ENCODE data around the gene CCR3. TPM values are rescaled to one million over a fixed set of nuclear protein-coding genes. Genes with fewer than 3 reads are reported as not detected.
A peak's percentile ranks its signal among the peaks of the same experiment; 100 is the strongest.

CCR3 gene
- total and polyA plus RNA-seq, 5 donors, result not detected

- Histone ChIP-seq H3K4me1 (ENCODE audit: control insufficient read depth, insufficient read depth, low read length) (peaks cover 2% of the 10 kb centered on the region), H3K27me3 (ENCODE audit: control insufficient read depth, insufficient read depth) (no peaks in the 10 kb centered on the region), H3K9me3 (ENCODE audit: control insufficient read depth, low read length) (no peaks in the 10 kb centered on the region), H3K4me3 (ENCODE audit: low read length) (no peak overlapping the region), H3K27ac (ENCODE audit: low read length) (no peak overlapping the region)
- DNase-seq (no peak), ATAC-seq (no peak)
- 29% methylated on average over 2 of the region's 2 CpGs for whole genome bisulfite sequencing
- intact Hi-C loops (cut with DNase I), result no loop called here
Measured at GRCh38 chr3:46239952-46240351, 2.3 kb upstream of the CCR3 start.

GRCh38 chr3:46243560-46243959 is 1.3 kb downstream of the CCR3 start:
- no peak for DNase-seq
- no peaks in the 10 kb centered on the region for H3K9me3 ChIP-seq (ENCODE audit: control insufficient read depth, low read length)
- ATAC-seq, result no peak
- H3K27ac ChIP-seq (ENCODE audit: low read length), result no peak overlapping the region
- no peaks in the 10 kb centered on the region for H3K27me3 ChIP-seq (ENCODE audit: control insufficient read depth, insufficient read depth)
- intact Hi-C loops (cut with DNase I), result no loop called here
- H3K4me3 ChIP-seq (ENCODE audit: low read length), result no peak overlapping the region
- H3K4me1 ChIP-seq (ENCODE audit: control insufficient read depth, insufficient read depth, low read length), result peaks cover 2% of the 10 kb centered on the region
- WGBS, result 64% methylated on average over 2 of the region's 2 CpGs

- 67% methylated on average over 3 of the region's 3 CpGs for WGBS
- no peaks in the 10 kb centered on the region for H3K9me3 ChIP-seq (ENCODE audit: control insufficient read depth, low read length)
- H3K27me3 ChIP-seq (ENCODE audit: control insufficient read depth, insufficient read depth), result no peaks in the 10 kb centered on the region
- no peaks in the 10 kb centered on the region for H3K4me1 ChIP-seq (ENCODE audit: control insufficient read depth, insufficient read depth, low read length)
- ATAC-seq, result peak in 1 of 2 donors; percentile 24
- DNase-seq, result no peak
- intact Hi-C loops (cut with DNase I), result no loop called here
- H3K4me3 ChIP-seq (ENCODE audit: low read length), result no peak overlapping the region
- no peak overlapping the region for H3K27ac ChIP-seq (ENCODE audit: low read length)
Measured at GRCh38 chr3:46245146-46245545, 2.9 kb downstream of the CCR3 start.

GRCh38 chr3:46252980-46253379 is 10.7 kb downstream of the CCR3 start:
- H3K4me1 ChIP-seq (ENCODE audit: control insufficient read depth, insufficient read depth, low read length), result no peaks in the 10 kb centered on the region
- WGBS, result 30% methylated on average over 1 of the region's 1 CpG
- intact Hi-C loops (cut with DNase I), result no loop called here
- no peak for ATAC-seq
- no peaks in the 10 kb centered on the region for H3K27me3 ChIP-seq (ENCODE audit: control insufficient read depth, insufficient read depth)
- H3K4me3 ChIP-seq (ENCODE audit: low read length), result no peak overlapping the region
- no peak overlapping the region for H3K27ac ChIP-seq (ENCODE audit: low read length)
- no peak for DNase-seq
- no peaks in the 10 kb centered on the region for H3K9me3 ChIP-seq (ENCODE audit: control insufficient read depth, low read length)

- no peaks in the 10 kb centered on the region for H3K4me1 ChIP-seq (ENCODE audit: control insufficient read depth, insufficient read depth, low read length)
- no peak for ATAC-seq
- intact Hi-C loops (cut with DNase I), result no loop called here
- 90% methylated on average over 2 of the region's 2 CpGs for whole genome bisulfite sequencing
- no peak overlapping the region for H3K4me3 ChIP-seq (ENCODE audit: low read length)
- H3K9me3 ChIP-seq (ENCODE audit: control insufficient read depth, low read length), result no peaks in the 10 kb centered on the region
- no peaks in the 10 kb centered on the region for H3K27me3 ChIP-seq (ENCODE audit: control insufficient read depth, insufficient read depth)
- DNase-seq, result no peak
- no peak overlapping the region for H3K27ac ChIP-seq (ENCODE audit: low read length)
Measured at GRCh38 chr3:46258525-46258924, 16.3 kb downstream of the CCR3 start.

GRCh38 chr3:46261926-46262594 is 19.8 kb downstream of the CCR3 start:
- 60% methylated on average over 5 of the region's 5 CpGs for WGBS
- intact Hi-C loops (cut with DNase I), result no loop called here
- ATAC-seq (no peak), DNase-seq (no peak)
- Histone ChIP-seq H3K27ac (ENCODE audit: low read length) (no peak overlapping the region), H3K27me3 (ENCODE audit: control insufficient read depth, insufficient read depth) (no peaks in the 10 kb centered on the region), H3K9me3 (ENCODE audit: control insufficient read depth, low read length) (no peaks in the 10 kb centered on the region), H3K4me3 (ENCODE audit: low read length) (no peak overlapping the region), H3K4me1 (ENCODE audit: control insufficient read depth, insufficient read depth, low read length) (no peaks in the 10 kb centered on the region)

- Histone ChIP-seq H3K27ac (ENCODE audit: low read length) (no peak overlapping the region), H3K4me3 (ENCODE audit: low read length) (no peak overlapping the region), H3K27me3 (ENCODE audit: control insufficient read depth, insufficient read depth) (no peaks in the 10 kb centered on the region), H3K4me1 (ENCODE audit: control insufficient read depth, insufficient read depth, low read length) (no peaks in the 10 kb centered on the region), H3K9me3 (ENCODE audit: control insufficient read depth, low read length) (no peaks in the 10 kb centered on the region)
- intact Hi-C loops (cut with DNase I), result no loop called here
- DNase-seq (no peak), ATAC-seq (no peak)
- 33% methylated on average over 1 of the region's 1 CpG for WGBS
Measured at GRCh38 chr3:46264002-46264401, 21.7 kb downstream of the CCR3 start.

- 81% methylated on average over 4 of the region's 4 CpGs for WGBS
- Histone ChIP-seq H3K4me1 (ENCODE audit: control insufficient read depth, insufficient read depth, low read length) (no peaks in the 10 kb centered on the region), H3K9me3 (ENCODE audit: control insufficient read depth, low read length) (no peaks in the 10 kb centered on the region), H3K4me3 (ENCODE audit: low read length) (no peak overlapping the region), H3K27ac (ENCODE audit: low read length) (no peak overlapping the region), H3K27me3 (ENCODE audit: control insufficient read depth, insufficient read depth) (no peaks in the 10 kb centered on the region)
- DNase-seq, result no peak
- intact Hi-C loops (cut with DNase I), result no loop called here
- no peak for ATAC-seq
Measured at GRCh38 chr3:46266598-46266997, 24.3 kb downstream of the CCR3 start.

- DNase-seq (no peak), ATAC-seq (no peak)
- intact Hi-C loops (cut with DNase I), result no loop called here
- H3K4me1 ChIP-seq (ENCODE audit: control insufficient read depth, insufficient read depth, low read length), result no peaks in the 10 kb centered on the region
- no peak overlapping the region for H3K27ac ChIP-seq (ENCODE audit: low read length)
- WGBS, result 70% methylated on average over 2 of the region's 2 CpGs
- H3K27me3 ChIP-seq (ENCODE audit: control insufficient read depth, insufficient read depth), result peaks cover 3% of the 10 kb centered on the region
- no peak overlapping the region for H3K4me3 ChIP-seq (ENCODE audit: low read length)
- no peaks in the 10 kb centered on the region for H3K9me3 ChIP-seq (ENCODE audit: control insufficient read depth, low read length)
Measured at GRCh38 chr3:46269556-46269955, 27.3 kb downstream of the CCR3 start.

GRCh38 chr3:46270474-46270873 is 28.2 kb downstream of the CCR3 start:
- WGBS, result 76% methylated on average over 2 of the region's 2 CpGs
- Histone ChIP-seq H3K9me3 (ENCODE audit: control insufficient read depth, low read length) (no peaks in the 10 kb centered on the region), H3K27ac (ENCODE audit: low read length) (no peak overlapping the region), H3K4me3 (ENCODE audit: low read length) (no peak overlapping the region), H3K27me3 (ENCODE audit: control insufficient read depth, insufficient read depth) (peaks cover 3% of the 10 kb centered on the region), H3K4me1 (ENCODE audit: control insufficient read depth, insufficient read depth, low read length) (no peaks in the 10 kb centered on the region)
- intact Hi-C loops (cut with DNase I), result loop anchor here in 1 of 4 donors (10.0 kb wide), 1 partner anchor 94 kb away; no protein-coding TSS in a partner anchor
- DNase-seq (no peak), ATAC-seq (no peak)

- DNase-seq (no peak), ATAC-seq (no peak)
- peaks cover 3% of the 10 kb centered on the region for H3K27me3 ChIP-seq (ENCODE audit: control insufficient read depth, insufficient read depth)
- intact Hi-C loops (cut with DNase I), result loop anchor here in 1 of 4 donors (10.0 kb wide), 1 partner anchor 94 kb away; no protein-coding TSS in a partner anchor
- H3K4me3 ChIP-seq (ENCODE audit: low read length), result no peak overlapping the region
- H3K9me3 ChIP-seq (ENCODE audit: control insufficient read depth, low read length), result no peaks in the 10 kb centered on the region
- whole genome bisulfite sequencing, result 34% methylated on average over 4 of the region's 4 CpGs
- no peak overlapping the region for H3K27ac ChIP-seq (ENCODE audit: low read length)
- H3K4me1 ChIP-seq (ENCODE audit: control insufficient read depth, insufficient read depth, low read length), result no peaks in the 10 kb centered on the region
Measured at GRCh38 chr3:46271209-46271745, 29.0 kb downstream of the CCR3 start.
